ENCODE results near the gene HIVEP1. TPM values are rescaled to one million over a fixed set of nuclear protein-coding genes. Genes with fewer than 3 reads are reported as not detected.
A peak's percentile ranks its signal among the peaks of the same experiment; 100 is the strongest.

Gene HIVEP1
- total RNA-seq, 1 donor from 2014 or later: 48.9 TPM

DNA sequence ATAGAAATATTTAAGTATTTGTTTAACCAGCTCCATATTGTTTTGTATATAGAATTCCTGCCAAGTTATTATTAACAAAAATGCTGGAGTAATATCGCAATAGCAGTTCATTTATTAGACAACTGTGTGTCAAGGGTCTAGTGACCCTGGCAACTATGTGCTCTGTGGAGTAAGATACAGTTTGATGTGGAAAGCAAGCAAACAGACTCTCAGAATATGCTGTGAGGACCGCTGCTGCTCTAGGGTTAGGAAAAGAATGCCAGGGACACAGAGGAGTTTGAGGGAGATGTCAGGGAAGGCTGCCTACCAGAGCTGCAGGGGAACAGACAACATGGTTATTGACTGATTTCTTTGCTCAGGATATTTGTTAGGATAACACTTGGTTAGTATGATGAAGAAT lies 71.2 kb downstream of the HIVEP1 start:
- H3K4me3 ChIP-seq (ENCODE audit: insufficient read depth, low read depth, low read length): no peak overlapping the region
- peaks cover 81% of the 10 kb centered on the region for H3K79me2 ChIP-seq (ENCODE audit: insufficient read depth, low read length)
- H4K20me1 ChIP-seq (ENCODE audit: insufficient read depth, low read length): peaks cover 54% of the 10 kb centered on the region
- no peaks in the 10 kb centered on the region for H3K27me3 Mint-ChIP-seq (ENCODE audit: low read depth, unreplicated experiment)
- H3K27ac Mint-ChIP-seq (ENCODE audit: unreplicated experiment): peak overlapping the region; percentile 5
- H3K4me3 Mint-ChIP-seq (ENCODE audit: unreplicated experiment): no peak overlapping the region
- no peak overlapping the region for H3K27ac ChIP-seq (ENCODE audit: low read depth, low read length)
- H3K4me1 Mint-ChIP-seq (ENCODE audit: low read depth, unreplicated experiment): peaks cover 26% of the 10 kb centered on the region
- FAIRE-seq (no peak), DNase-seq (ENCODE audit: low read depth) (no peak)
- H3K9me3 Mint-ChIP-seq (ENCODE audit: unreplicated experiment): no peaks in the 10 kb centered on the region
- H3K27me3 ChIP-seq (ENCODE audit: insufficient read depth, low read length): no peaks in the 10 kb centered on the region
- no peaks in the 10 kb centered on the region for H3K36me3 Mint-ChIP-seq (ENCODE audit: low read depth, unreplicated experiment)
- no peak for TF ChIP-seq EZH2 (IDR thresholded peaks at IDR 0.05; ENCODE audit: insufficient read depth, low read length)
- TF ChIP-seq, protein P1, sequence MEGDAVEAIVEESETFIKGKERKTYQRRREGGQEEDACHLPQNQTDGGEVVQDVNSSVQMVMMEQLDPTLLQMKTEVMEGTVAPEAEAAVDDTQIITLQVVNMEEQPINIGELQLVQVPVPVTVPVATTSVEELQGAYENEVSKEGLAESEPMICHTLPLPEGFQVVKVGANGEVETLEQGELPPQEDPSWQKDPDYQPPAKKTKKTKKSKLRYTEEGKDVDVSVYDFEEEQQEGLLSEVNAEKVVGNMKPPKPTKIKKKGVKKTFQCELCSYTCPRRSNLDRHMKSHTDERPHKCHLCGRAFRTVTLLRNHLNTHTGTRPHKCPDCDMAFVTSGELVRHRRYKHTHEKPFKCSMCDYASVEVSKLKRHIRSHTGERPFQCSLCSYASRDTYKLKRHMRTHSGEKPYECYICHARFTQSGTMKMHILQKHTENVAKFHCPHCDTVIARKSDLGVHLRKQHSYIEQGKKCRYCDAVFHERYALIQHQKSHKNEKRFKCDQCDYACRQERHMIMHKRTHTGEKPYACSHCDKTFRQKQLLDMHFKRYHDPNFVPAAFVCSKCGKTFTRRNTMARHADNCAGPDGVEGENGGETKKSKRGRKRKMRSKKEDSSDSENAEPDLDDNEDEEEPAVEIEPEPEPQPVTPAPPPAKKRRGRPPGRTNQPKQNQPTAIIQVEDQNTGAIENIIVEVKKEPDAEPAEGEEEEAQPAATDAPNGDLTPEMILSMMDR (IDR thresholded peaks at IDR 0.05; ENCODE audit: insufficient read depth, low read depth, low read length): no peak
- no peaks in the 10 kb centered on the region for H3K36me3 ChIP-seq (ENCODE audit: insufficient read depth, low read length)
- H3K9ac ChIP-seq (ENCODE audit: low read length): no peak overlapping the region
- H3K4me1 ChIP-seq (ENCODE audit: insufficient read depth, low read length): no peaks in the 10 kb centered on the region
- H2AFZ ChIP-seq (ENCODE audit: low read depth, low read length): no peak overlapping the region
- H3K9me3 ChIP-seq (ENCODE audit: insufficient read depth, low read depth, low read length): no peaks in the 10 kb centered on the region
- H3K4me2 ChIP-seq (ENCODE audit: low read length): no peak overlapping the region

DNA sequence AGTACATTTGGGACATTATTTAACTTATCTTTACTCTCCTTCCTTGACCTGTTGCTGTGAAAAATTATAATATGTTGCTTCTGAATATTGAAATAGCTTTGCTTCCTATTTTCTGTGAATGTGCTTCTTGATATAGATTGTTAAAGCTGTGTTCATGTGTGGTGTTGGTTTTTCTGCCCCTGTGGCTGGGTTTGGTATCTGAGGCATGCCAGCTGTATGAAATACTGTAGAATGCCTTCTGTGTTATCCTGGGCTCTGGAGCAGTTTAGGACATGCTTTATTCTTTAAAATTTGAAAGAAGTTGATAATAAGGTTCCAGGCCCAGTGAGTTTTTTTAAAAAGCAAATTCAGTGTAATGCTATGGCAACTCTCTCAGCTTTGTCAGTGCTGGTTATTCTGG lies 71.7 kb downstream of the HIVEP1 start:
- no peaks in the 10 kb centered on the region for H3K36me3 Mint-ChIP-seq (ENCODE audit: low read depth, unreplicated experiment)
- Histone ChIP-seq H3K27ac (ENCODE audit: low read depth, low read length) (no peak overlapping the region), H3K4me3 (ENCODE audit: insufficient read depth, low read depth, low read length) (no peak overlapping the region), H3K79me2 (ENCODE audit: insufficient read depth, low read length) (peaks cover 81% of the 10 kb centered on the region), H3K4me2 (ENCODE audit: low read length) (no peak overlapping the region), H2AFZ (ENCODE audit: low read depth, low read length) (no peak overlapping the region), H4K20me1 (ENCODE audit: insufficient read depth, low read length) (peaks cover 54% of the 10 kb centered on the region), H3K9ac (ENCODE audit: low read length) (no peak overlapping the region), H3K27me3 (ENCODE audit: insufficient read depth, low read length) (no peaks in the 10 kb centered on the region), H3K4me1 (ENCODE audit: insufficient read depth, low read length) (no peaks in the 10 kb centered on the region), H3K36me3 (ENCODE audit: insufficient read depth, low read length) (no peaks in the 10 kb centered on the region), H3K9me3 (ENCODE audit: insufficient read depth, low read depth, low read length) (no peaks in the 10 kb centered on the region)
- no peaks in the 10 kb centered on the region for H3K9me3 Mint-ChIP-seq (ENCODE audit: unreplicated experiment)
- no peaks in the 10 kb centered on the region for H3K27me3 Mint-ChIP-seq (ENCODE audit: low read depth, unreplicated experiment)
- peak overlapping the region; percentile 35 for H3K27ac Mint-ChIP-seq (ENCODE audit: unreplicated experiment)
- TF ChIP-seq, protein P1 (IDR thresholded peaks at IDR 0.05; ENCODE audit: insufficient read depth, low read depth, low read length): no peak
- TF ChIP-seq EZH2 (IDR thresholded peaks at IDR 0.05; ENCODE audit: insufficient read depth, low read length): no peak
- peaks cover 29% of the 10 kb centered on the region for H3K4me1 Mint-ChIP-seq (ENCODE audit: low read depth, unreplicated experiment)
- FAIRE-seq (no peak), DNase-seq (ENCODE audit: low read depth) (no peak)
- no peak overlapping the region for H3K4me3 Mint-ChIP-seq (ENCODE audit: unreplicated experiment)

DNA sequence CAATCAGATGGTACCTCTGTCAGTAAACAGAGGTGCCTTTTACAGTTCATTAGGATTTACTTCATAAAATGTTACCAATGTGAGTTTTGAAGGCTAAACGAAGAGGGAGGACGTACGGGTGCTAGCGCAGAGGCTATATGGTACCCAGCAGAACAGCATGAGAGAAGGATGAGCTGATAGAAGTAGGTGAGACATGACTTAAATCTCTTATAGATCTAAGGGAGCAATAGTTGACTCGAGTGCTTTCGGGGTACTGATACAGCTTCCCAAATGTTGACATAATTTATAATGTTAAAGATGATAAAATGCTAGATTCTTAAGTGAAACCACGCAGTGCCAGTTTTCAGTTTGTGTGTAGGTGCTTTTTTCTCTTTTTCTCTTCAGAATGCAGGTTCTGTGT lies 72.6 kb downstream of the HIVEP1 start:
- Mint-ChIP-seq H3K27me3 (ENCODE audit: low read depth, unreplicated experiment) (no peaks in the 10 kb centered on the region), H3K36me3 (ENCODE audit: low read depth, unreplicated experiment) (no peaks in the 10 kb centered on the region), H3K4me1 (ENCODE audit: low read depth, unreplicated experiment) (peaks cover 29% of the 10 kb centered on the region), H3K9me3 (ENCODE audit: unreplicated experiment) (no peaks in the 10 kb centered on the region), H3K4me3 (ENCODE audit: unreplicated experiment) (no peak overlapping the region), H3K27ac (ENCODE audit: unreplicated experiment) (no peak overlapping the region)
- TF ChIP-seq, protein P1 (IDR thresholded peaks at IDR 0.05; ENCODE audit: insufficient read depth, low read depth, low read length): no peak
- TF ChIP-seq EZH2 (IDR thresholded peaks at IDR 0.05; ENCODE audit: insufficient read depth, low read length): no peak
- Histone ChIP-seq H3K79me2 (ENCODE audit: insufficient read depth, low read length) (peaks cover 79% of the 10 kb centered on the region), H3K9me3 (ENCODE audit: insufficient read depth, low read depth, low read length) (no peaks in the 10 kb centered on the region), H2AFZ (ENCODE audit: low read depth, low read length) (no peak overlapping the region), H3K36me3 (ENCODE audit: insufficient read depth, low read length) (peaks cover 4% of the 10 kb centered on the region), H3K4me3 (ENCODE audit: insufficient read depth, low read depth, low read length) (no peak overlapping the region), H4K20me1 (ENCODE audit: insufficient read depth, low read length) (peaks cover 53% of the 10 kb centered on the region), H3K27me3 (ENCODE audit: insufficient read depth, low read length) (no peaks in the 10 kb centered on the region), H3K9ac (ENCODE audit: low read length) (no peak overlapping the region), H3K4me1 (ENCODE audit: insufficient read depth, low read length) (no peaks in the 10 kb centered on the region), H3K4me2 (ENCODE audit: low read length) (no peak overlapping the region), H3K27ac (ENCODE audit: low read depth, low read length) (no peak overlapping the region)
- FAIRE-seq (peak; percentile 43), DNase-seq (ENCODE audit: low read depth) (no peak)
